GM12878 (cell line): Measurements from ENCODE around the gene NSMCE1. TPM values are rescaled to one million over a fixed set of nuclear protein-coding genes. Genes with fewer than 3 reads are reported as not detected.

Experiments used
- ATAC-seq: fragments of 200-7000 bp; cut with Tn5 transposase; 3 replicates; pipeline ENCODE4 v1.9.1; 2020; ENCODE audit warnings: mild to moderate bottlenecking, moderate library complexity
- BruUV-seq: library from RNA; stranded (reverse); fragments of 400-500 nt; replicated peaks from 2 replicates; lab custom pipeline; 2021; lab: Mats Ljungman, UMichigan
- CTCF ChIA-PET: fragments of 300-600 bp; sonication (Branson Sonifier 250); formaldehyde crosslinking; extraction: SDS; loops from one replicate; lab custom pipeline; 2021; ENCODE audit warnings: inconsistent platforms; lab: Yijun Ruan, JAX
- POLR2A ChIA-PET: fragments of 350-600 bp; formaldehyde crosslinking; extraction: SDS; loops from one replicate; lab custom pipeline; 2021; ENCODE audit warnings: inconsistent platforms; lab: Charles Lee
- RAD21 ChIA-PET: fragments of 300-600 bp; sonication (Branson Sonifier 250); formaldehyde crosslinking; loops from one replicate; lab custom pipeline; 2023; ENCODE audit warnings: antibody characterized with exemption; ENCODE audit not compliant: unreplicated experiment; lab: Charles Lee
- SMC1A ChIA-PET: fragments of 300-600 bp; sonication (Branson Sonifier 250); formaldehyde crosslinking; loops from one replicate; lab custom pipeline; 2023; ENCODE audit not compliant: unreplicated experiment, uncharacterized antibody; lab: Charles Lee
- DNase-seq: peaks from one replicate; pipeline ENCODE4 v3.0.0-alpha.2; 2011; ENCODE audit warnings: low read depth, low spot score
- FAIRE-seq: peaks from 3 replicates; lab custom pipeline; 2011; peaks lifted over from hg19 to GRCh38; lab: Jason Lieb, UNC
- H2AFZ ChIP-seq: 2 replicates; pipeline ENCODE4 v1.6.0; 2011; ENCODE audit warnings: low read depth, low read length, control low read depth; ENCODE audit not compliant: control insufficient read depth
- H3K27ac ChIP-seq: 2 replicates; pipeline ENCODE4 v1.5.1; 2011; ENCODE audit warnings: control low read depth; ENCODE audit not compliant: control insufficient read depth, insufficient read depth
- H3K27me3 ChIP-seq, 2 experiments: replicated peaks in 1 of 2; 2 replicates each; pipeline versions ENCODE4 v1.6.0 to v1.6.1; 2011; ENCODE audit warnings: low read length in 1 of 2; ENCODE audit not compliant: control insufficient read depth in 2 of 2, insufficient read depth in 2 of 2
- H3K36me3 ChIP-seq, 2 experiments: 2 replicates each; pipeline ENCODE4 v1.5.1; 2011; ENCODE audit warnings: low read length in 1 of 2; ENCODE audit not compliant: control insufficient read depth in 2 of 2, insufficient read depth in 2 of 2
- H3K4me1 ChIP-seq: 2 replicates; pipeline ENCODE4 v1.6.1; 2011; ENCODE audit warnings: mild to moderate bottlenecking, low read length, moderate library complexity, mixed read lengths; ENCODE audit not compliant: control insufficient read depth, insufficient read depth
- H3K4me2 ChIP-seq: 2 replicates; pipeline ENCODE4 v1.6.0; 2011; ENCODE audit warnings: control low read depth; ENCODE audit not compliant: control insufficient read depth, insufficient read depth
- H3K4me3 ChIP-seq: fragments of 200-600 bp; sonication (generic); 2 replicates; pipeline ENCODE4 v1.5.1; 2016
- H3K79me2 ChIP-seq: 2 replicates; pipeline ENCODE4 v1.6.0; 2011; ENCODE audit warnings: low read length; ENCODE audit not compliant: control insufficient read depth, insufficient read depth
- H3K9ac ChIP-seq: 2 replicates; pipeline ENCODE4 v1.8.0; 2011; ENCODE audit warnings: low read length, control low read depth, mixed read lengths; ENCODE audit not compliant: control insufficient read depth, insufficient read depth
- H3K9me3 ChIP-seq: replicated peaks from 3 replicates; pipeline ENCODE4 v1.5.1; 2011; ENCODE audit warnings: mild to moderate bottlenecking, low read length; ENCODE audit not compliant: control insufficient read depth, insufficient read depth
- H4K20me1 ChIP-seq: 2 replicates; pipeline ENCODE4 v1.6.0; 2011; ENCODE audit not compliant: control insufficient read depth, insufficient read depth
- CBX3 ChIP-seq: fragments of 200-600 bp; sonication (generic); IDR thresholded peaks from 2 replicates; pipeline ENCODE4 v1.6.1; 2016; ENCODE audit warnings: low read depth, borderline replicate concordance
- CHD2 ChIP-seq: IDR thresholded peaks from 2 replicates; pipeline ENCODE4 v1.6.1; 2011; ENCODE audit warnings: low read depth, low read length, improper control_type of control experiment, borderline replicate concordance
- HCFC1 ChIP-seq: fragments of 150-350 bp; IDR thresholded peaks from 2 replicates; pipeline ENCODE4 v1.6.1; 2014; ENCODE audit warnings: low read length
- NBN ChIP-seq: fragments of 450-650 bp; IDR thresholded peaks from 2 replicates; pipeline ENCODE4 v1.6.1; 2016
- NFYA ChIP-seq: IDR thresholded peaks from 2 replicates; pipeline ENCODE4 v1.6.1; 2011; ENCODE audit warnings: low read depth, mild to moderate bottlenecking, low read length, improper control_type of control experiment, borderline replicate concordance
- NFYB ChIP-seq: IDR thresholded peaks from 2 replicates; pipeline ENCODE4 v1.6.1; 2011; ENCODE audit warnings: low read depth, mild to moderate bottlenecking, low read length, improper control_type of control experiment, moderate library complexity; ENCODE audit not compliant: insufficient read depth
- POLR2A ChIP-seq: IDR thresholded peaks from 2 replicates; pipeline ENCODE4 v1.6.1; 2011; ENCODE audit warnings: low read depth, mild to moderate bottlenecking, low read length
- RAD21 ChIP-seq: IDR thresholded peaks from 2 replicates; pipeline ENCODE4 v1.6.1; 2011; ENCODE audit warnings: mild to moderate bottlenecking, low read depth, low read length, moderate library complexity; ENCODE audit not compliant: insufficient read depth
- RAD51 ChIP-seq: fragments of 450-650 bp; IDR thresholded peaks from 2 replicates; pipeline ENCODE4 v1.6.1; 2016; ENCODE audit warnings: moderate library complexity, mild to moderate bottlenecking, inconsistent platforms
- STAT3 ChIP-seq: IDR thresholded peaks from 2 replicates; pipeline ENCODE4 v1.6.1; 2011; ENCODE audit warnings: low read depth, low read length, improper control_type of control experiment
- ZNF217 ChIP-seq: fragments of 450-650 bp; IDR thresholded peaks from 2 replicates; pipeline ENCODE4 v1.6.1; 2017; ENCODE audit warnings: antibody characterized with exemption, mild to moderate bottlenecking
- WGBS: methylation state at CpG from one replicate; pipeline ENCODE4 v1.1.6; 2016; ENCODE audit warnings: low lambda C conversion rate; ENCODE audit not compliant: insufficient replicate concordance, insufficient coverage; ENCODE audit errors: missing lambda C conversion rate; 5-methylcytosine and 5-hydroxymethylcytosine counted together
- in situ Hi-C: fragments of 300-500 bp; cut with MboI; formaldehyde crosslinking; loops from 9 replicates; pipeline ENCODE4 v1.14.3; 2018; ENCODE audit warnings: mixed read lengths
- intact Hi-C: fragments of 100-400 bp; cut with micrococcal nuclease; formaldehyde crosslinking; loops from one replicate; pipeline ENCODE4 v1.14.2; 2022; ENCODE audit not compliant: unreplicated experiment
- polyA plus RNA-seq, 11 experiments: library from polyadenylated mRNA; depleted of rRNA in 4 of 11; unstranded in 6 of 11; stranded (reverse) in 5 of 11; fragments of >200 nt; fragmentation: Nextera tagmentation in 4 of 11; fragmentation: Illumina TruSeq in 1 of 11; extraction: Ambion mirVana in 4 of 11; extraction: Trizol in 1 of 11; gene quantifications; 1 replicate in 1 of 11; 2 replicates in 10 of 11; pipeline versions ENCODE4 v1.2.1 to v1.2.3, GENCODE V29; 2011 to 2016; ENCODE audit warnings: inconsistent platforms in 2 of 11, missing spikeins in 2 of 11, low read depth in 1 of 11
- total RNA-seq, 4 experiments: library from RNA; depleted of rRNA in 3 of 4; stranded (reverse); fragments of >200 nt in 3 of 4; fragmentation: Illumina TruSeq in 1 of 4; extraction: Trizol in 1 of 4; gene quantifications; 2 replicates each; pipeline versions ENCODE4 v1.2.1 to v1.2.3, GENCODE V29; 2013 to 2021
- TF ChIP-seq, protein P1 (sequence below): fragments of 450-650 bp; IDR thresholded peaks from 2 replicates; pipeline ENCODE4 v1.6.1; 2016; ENCODE audit warnings: mild to moderate bottlenecking
- TF ChIP-seq, protein P2 (sequence below): IDR thresholded peaks from 2 replicates; pipeline ENCODE4 v1.6.1; 2011; ENCODE audit warnings: borderline replicate concordance, low read depth, mild to moderate bottlenecking, moderate library complexity, mixed read lengths, low read length; ENCODE audit not compliant: insufficient read depth; ENCODE audit errors: extremely low read length
- TF ChIP-seq, protein P3 (sequence below): fragments of 450-650 bp; IDR thresholded peaks from 2 replicates; pipeline ENCODE4 v1.6.1; 2018; ENCODE audit warnings: mild to moderate bottlenecking, low read depth, moderate library complexity; ENCODE audit not compliant: partially characterized antibody

NSMCE1 gene
- total and polyA plus RNA-seq, 10 of the 15 experiments (the other 5 are each of a cell fraction or from before 2014, with no cell fraction given) = 54.0 to 214 (median 71.4) TPM

DNA sequence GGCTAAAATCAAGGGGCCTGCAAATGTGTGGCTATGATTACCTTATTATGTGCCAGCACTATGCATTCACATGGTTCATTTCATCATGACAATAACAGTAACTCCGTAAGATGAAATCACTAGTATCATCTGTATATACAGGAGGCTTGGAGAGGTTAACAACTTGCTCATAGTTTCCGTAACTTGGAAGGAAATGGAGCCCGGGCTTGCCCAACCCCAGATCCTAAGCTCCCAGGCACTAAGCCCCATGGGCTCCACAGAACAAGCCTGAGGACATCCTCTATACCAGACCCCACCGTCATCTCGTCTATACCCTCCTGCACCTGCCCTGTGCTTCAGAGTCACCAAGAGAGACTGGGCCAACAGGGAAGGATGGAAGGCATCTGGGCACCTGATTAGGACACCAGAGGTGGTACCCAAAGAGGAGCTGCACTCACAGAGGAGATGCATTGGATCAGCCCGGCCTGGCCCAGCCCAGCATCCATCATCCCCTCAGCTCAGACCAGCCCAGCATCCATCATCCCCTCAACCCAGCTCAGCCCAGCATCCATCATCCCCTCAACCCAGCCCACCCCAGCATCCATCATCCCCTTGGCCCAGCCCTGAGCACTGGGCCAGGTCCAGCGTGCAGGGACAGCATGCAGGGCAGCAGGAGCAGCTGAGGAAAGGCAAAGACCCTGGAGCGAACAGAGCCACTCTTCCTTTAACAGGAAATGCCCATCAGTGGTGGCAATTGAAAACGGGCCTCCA lies 28.5 kb downstream of the NSMCE1 start:
- BruUV-seq = no TSS peak
- ChIA-PET RAD21 (interaction anchor here (1.4 to 6.5 kb wide), 3 partner anchors 14 to 128 kb away, joined by 3 to 168 read pairs (median 22); no protein-coding TSS in a partner anchor), CTCF (interaction anchor here (1.0 to 11.7 kb wide), 6 partner anchors 10 to 131 kb away, joined by 3 to 259 read pairs (median 11); no protein-coding TSS in a partner anchor), SMC1A (interaction anchor here (1.2 to 12.2 kb wide), 9 partner anchors 12 to 133 kb away, joined by 3 to 178 read pairs (median 8); partner anchors contain the start of gene NSMCE1), POLR2A (interaction anchor here (1.1 to 8.4 kb wide), 7 partner anchors 8 to 75 kb away, joined by 4 to 79 read pairs (median 14); partner anchors contain the start of gene NSMCE1)
- intact Hi-C loops (no loop called here), in situ Hi-C loops (loop anchor here (5.0 kb wide), 1 partner anchor 77 kb away; no protein-coding TSS in a partner anchor)
- Histone ChIP-seq H3K9ac (no peak overlapping the region), H3K4me1 (peaks cover 50% of the 10 kb centered on the region), H3K79me2 (no peaks in the 10 kb centered on the region), H3K27ac (no peak overlapping the region), H3K27me3 (no peaks in the 10 kb centered on the region), H3K36me3 (no peaks in the 10 kb centered on the region), H2AFZ (no peak overlapping the region), H3K4me3 (no peak overlapping the region), H4K20me1 (no peaks in the 10 kb centered on the region), H3K4me2 (no peak overlapping the region), H3K9me3 (no peaks in the 10 kb centered on the region)
- FAIRE-seq (no peak), ATAC-seq (no peak), DNase-seq (no peak)
- WGBS = 87% methylated on average over 9 of the region's 9 CpGs
- TF ChIP-seq CHD2 = no peak
- no peak for TF ChIP-seq RAD21
- TF ChIP-seq ZNF217 = no peak
- TF ChIP-seq, protein P1, sequence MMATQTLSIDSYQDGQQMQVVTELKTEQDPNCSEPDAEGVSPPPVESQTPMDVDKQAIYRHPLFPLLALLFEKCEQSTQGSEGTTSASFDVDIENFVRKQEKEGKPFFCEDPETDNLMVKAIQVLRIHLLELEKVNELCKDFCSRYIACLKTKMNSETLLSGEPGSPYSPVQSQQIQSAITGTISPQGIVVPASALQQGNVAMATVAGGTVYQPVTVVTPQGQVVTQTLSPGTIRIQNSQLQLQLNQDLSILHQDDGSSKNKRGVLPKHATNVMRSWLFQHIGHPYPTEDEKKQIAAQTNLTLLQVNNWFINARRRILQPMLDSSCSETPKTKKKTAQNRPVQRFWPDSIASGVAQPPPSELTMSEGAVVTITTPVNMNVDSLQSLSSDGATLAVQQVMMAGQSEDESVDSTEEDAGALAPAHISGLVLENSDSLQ = no peak
- no peak for TF ChIP-seq RAD51
- no peak for TF ChIP-seq POLR2A
- TF ChIP-seq STAT3 = no peak
- TF ChIP-seq NFYA = no peak
- TF ChIP-seq, protein P2, sequence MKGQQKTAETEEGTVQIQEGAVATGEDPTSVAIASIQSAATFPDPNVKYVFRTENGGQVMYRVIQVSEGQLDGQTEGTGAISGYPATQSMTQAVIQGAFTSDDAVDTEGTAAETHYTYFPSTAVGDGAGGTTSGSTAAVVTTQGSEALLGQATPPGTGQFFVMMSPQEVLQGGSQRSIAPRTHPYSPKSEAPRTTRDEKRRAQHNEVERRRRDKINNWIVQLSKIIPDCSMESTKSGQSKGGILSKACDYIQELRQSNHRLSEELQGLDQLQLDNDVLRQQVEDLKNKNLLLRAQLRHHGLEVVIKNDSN = no peak
- TF ChIP-seq CBX3 = no peak
- TF ChIP-seq HCFC1 = no peak
- TF ChIP-seq, protein P3, sequence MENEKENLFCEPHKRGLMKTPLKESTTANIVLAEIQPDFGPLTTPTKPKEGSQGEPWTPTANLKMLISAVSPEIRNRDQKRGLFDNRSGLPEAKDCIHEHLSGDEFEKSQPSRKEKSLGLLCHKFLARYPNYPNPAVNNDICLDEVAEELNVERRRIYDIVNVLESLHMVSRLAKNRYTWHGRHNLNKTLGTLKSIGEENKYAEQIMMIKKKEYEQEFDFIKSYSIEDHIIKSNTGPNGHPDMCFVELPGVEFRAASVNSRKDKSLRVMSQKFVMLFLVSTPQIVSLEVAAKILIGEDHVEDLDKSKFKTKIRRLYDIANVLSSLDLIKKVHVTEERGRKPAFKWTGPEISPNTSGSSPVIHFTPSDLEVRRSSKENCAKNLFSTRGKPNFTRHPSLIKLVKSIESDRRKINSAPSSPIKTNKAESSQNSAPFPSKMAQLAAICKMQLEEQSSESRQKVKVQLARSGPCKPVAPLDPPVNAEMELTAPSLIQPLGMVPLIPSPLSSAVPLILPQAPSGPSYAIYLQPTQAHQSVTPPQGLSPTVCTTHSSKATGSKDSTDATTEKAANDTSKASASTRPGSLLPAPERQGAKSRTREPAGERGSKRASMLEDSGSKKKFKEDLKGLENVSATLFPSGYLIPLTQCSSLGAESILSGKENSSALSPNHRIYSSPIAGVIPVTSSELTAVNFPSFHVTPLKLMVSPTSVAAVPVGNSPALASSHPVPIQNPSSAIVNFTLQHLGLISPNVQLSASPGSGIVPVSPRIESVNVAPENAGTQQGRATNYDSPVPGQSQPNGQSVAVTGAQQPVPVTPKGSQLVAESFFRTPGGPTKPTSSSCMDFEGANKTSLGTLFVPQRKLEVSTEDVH = no peak
- no peak for TF ChIP-seq NBN
- no peak for TF ChIP-seq NFYB
